Activated CD4-positive, alpha-beta T cell treated with anti-CD3 and anti-CD28 coated beads for 1 hour (primary cell): ENCODE measurements around the gene CLTC.
"Not testable (repeated sequence)": the region's sequence is repeated elsewhere in the genome, so short reads cannot be mapped to it uniquely, and the experiment has no call there.

Experiments
- DNase-seq: peaks from one replicate; pipeline ENCODE4 v3.0.0-alpha.2; 2020

Gene CLTC

GRCh38 chr17:59634632-59635541, 15.2 kb downstream of the CLTC start:
- no peak for DNase-seq

GRCh38 chr17:59637611-59638310, 18.1 kb downstream of the CLTC start:
- no peak for DNase-seq

DNA sequence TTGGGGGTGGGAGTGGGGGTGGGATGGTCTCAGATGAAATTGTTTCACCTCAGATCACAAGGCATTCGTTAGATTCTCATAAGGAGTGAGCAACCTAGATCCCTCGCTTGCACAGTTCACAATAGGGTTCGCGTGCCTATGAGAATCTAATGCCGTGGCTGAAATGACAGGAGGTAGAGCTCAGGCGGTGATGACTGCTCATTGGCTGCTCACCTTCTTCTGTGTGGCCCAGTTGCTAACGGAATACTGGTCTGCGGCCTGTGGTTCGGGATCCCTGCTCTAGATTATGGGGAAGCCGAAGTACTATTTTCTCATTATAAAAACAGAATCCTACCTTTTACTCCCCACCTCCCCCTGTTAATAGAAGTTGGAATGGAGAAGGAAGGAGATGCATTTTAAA, 18.9 kb downstream of the CLTC start:
- DNase-seq = no peak

DNA sequence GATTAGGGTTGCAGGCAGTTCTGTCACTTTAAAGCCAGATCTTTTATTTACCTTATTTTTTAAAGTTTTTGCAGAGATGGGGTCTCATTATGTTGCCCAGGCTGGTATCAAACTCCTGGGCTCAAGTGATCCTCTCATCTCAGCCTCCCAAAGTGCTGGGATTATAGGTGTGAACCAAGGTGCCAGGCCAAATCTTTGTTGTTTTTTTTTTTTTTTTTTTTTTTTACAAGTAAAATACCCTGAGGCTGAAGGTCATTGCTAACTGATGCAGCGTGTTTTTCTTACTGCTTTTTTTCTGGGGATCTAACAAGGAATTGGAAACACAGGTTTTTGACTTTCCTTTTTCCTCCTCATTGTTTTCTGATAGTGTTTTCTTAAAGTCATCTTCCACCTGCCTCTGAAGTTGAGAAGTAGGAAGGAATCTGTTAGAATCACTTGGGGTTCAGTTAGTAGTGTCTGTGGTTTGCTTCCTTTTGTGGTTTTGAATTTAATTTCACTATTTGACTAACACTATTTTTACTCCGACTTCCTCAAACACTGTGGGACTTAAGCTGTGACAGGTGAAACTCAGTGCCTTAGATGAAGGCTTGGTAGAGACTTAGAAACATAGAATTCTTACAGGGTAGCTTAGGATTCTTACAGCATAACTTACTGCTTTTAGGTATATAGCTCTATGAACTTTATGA, 22.2 kb downstream of the CLTC start:
- DNase-seq = no peak

DNA sequence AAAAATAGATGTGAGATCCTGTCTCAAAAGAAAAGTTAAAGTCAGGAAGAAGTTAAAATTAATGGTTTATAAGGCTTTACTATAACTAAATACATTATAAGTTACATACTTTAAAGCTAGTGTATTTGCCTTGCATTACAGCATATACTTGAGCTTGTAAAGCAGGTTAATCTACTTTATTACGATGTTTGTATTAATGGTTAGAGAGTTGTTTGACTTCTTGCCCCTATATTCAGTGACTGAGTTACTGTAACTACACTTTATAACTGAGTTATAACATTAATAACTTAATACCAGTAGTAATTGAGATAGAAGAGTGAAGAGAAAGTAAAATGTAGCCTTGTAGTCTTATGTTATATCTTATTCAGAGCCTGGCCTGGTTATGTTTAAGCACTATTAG, 22.9 kb downstream of the CLTC start:
- no peak for DNase-seq

DNA sequence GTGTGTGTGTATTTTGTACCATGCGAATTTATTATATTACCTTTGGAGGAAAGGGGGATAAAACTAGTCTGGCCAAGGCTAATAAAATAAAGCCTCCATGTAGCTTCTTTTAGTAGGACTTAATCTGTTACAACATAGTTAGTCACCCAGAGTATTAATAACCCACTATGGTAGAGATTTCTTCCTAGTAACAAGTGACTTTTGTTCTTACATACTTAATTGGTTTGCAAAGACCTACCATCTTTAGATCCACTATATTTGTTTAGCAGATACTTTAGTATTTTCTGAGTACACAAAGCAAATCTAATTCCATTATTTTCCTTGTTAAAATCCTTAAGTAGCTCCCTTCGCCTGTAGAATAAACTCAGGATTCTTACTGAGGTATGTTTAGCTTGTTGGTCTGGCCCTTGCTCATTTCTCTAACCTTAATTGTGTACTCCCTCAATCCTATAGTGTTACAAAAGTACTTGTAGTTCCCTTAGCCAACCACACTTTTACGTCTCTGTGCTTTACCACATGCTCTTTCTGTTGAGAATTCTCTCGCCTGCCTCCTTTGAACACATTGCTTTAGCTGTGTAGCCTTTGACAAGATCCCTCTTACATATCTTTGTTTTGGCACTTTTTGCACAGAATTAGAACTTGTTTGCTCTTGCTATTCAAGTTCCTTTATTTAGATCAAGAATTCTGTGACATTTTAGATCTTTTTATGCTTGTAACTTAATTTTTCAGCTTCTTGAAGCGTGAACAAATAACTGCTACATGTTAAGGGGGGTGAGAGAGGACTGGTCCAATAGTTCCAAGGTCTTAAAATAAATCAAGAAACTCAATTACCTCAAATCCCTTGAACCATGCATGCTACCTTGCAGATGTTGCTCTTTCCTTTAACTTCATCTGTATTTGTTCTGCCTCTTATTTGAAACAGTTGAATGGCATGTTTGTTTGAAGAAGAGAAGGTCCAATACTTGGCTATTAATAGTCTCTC, 23.8 kb downstream of the CLTC start:
- DNase-seq = no peak

DNA sequence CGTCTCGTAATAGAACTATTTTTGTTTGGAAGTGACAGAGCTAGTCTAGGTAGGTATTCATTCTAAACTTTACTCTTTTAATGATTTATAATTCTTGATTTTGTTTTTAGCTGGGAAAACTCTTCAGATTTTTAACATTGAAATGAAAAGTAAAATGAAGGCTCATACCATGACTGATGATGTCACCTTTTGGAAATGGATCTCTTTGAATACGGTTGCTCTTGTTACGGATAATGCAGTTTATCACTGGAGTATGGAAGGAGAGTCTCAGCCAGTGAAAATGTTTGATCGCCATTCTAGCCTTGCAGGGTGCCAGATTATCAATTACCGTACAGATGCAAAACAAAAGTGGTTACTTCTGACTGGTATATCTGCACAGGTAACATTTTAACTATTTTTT, 27.6 kb downstream of the CLTC start:
- DNase-seq = no peak

GRCh38 chr17:59649886-59650285, 30.2 kb downstream of the CLTC start:
- no peak for DNase-seq

DNA sequence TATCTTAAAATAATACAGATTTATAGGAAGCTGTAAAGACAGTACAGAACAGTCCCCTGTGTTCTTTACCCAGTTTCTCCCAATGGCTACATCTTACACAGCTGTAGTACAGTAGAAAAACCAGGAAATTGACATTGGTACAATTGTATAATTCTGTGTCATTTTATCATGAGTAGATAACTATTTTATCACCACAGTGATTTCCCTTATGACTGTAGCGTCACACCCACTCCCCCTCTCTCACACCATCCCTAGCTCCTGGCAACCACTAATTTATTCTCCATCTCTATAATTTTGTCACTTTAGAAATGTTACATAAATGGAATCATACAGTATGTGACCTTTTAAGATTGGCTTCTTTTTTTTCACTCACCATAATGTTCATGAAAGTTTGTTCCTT, 30.9 kb downstream of the CLTC start:
- no peak for DNase-seq

DNA sequence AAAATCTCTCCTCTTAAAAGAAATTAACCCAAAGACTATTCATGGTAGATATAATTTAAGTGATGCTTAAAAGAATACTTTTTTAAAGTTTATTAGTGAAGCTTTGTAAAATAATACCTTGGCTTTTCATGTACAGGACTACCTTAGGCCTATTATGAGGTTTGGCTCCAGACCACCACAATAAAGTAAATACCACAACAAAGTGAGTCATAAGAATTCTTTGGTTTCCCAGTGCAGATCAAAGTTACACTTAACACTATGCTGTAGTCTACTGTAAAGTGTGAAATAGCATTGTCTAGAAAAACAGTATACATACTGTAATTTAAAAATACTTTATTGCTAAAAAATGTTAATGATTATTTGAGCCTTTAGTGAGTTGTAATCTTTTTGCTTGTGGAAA, 31.7 kb downstream of the CLTC start:
- no peak for DNase-seq

DNA sequence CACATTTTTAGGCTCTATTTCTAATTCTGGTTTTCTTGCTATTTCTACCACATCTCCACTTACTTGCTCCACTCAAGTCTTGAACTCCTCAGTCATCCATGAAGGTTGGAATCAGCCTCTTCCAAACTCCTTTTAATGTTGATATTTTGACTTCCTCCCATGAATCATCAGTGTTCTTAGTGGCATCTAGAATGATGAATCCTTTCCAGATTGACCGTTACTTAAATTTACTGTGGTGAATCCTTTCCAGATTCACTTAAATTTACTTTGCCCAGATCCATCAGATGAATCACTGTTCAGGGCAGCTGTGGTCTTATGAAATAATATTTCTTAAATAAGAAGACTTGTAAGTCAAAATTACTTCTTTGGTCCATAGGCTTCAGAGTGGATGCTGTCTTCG, 32.4 kb downstream of the CLTC start:
- DNase-seq = no peak

- not testable (repeated sequence) for DNase-seq
Measured at GRCh38 chr17:59656624-59657023, 36.9 kb downstream of the CLTC start.

GRCh38 chr17:59666235-59666634, 46.5 kb downstream of the CLTC start:
- no peak for DNase-seq

- no peak for DNase-seq
Measured at GRCh38 chr17:59668816-59669215, 49.1 kb downstream of the CLTC start.

DNA sequence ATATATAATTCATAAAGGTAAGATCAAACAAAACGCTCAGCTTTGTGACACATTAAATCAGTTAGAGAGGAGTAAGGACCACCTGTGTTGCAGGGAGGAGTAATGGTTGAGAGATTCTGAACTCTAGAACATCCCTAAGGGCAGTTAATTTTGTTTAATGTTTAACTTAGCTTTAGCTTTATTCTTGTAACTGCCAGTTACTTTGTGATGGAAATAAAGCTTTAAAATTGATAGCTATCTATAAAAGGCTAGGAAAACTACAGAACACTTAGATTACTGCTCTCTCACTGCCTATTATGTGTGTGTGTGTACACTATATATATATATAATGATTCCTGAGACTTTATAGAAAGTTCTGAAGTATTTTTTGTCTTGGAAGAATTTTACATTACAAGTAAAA, 49.7 kb downstream of the CLTC start:
- no peak for DNase-seq

- DNase-seq = no peak
Measured at GRCh38 chr17:59669944-59670343, 50.2 kb downstream of the CLTC start.

GRCh38 chr17:59671386-59671785, 51.7 kb downstream of the CLTC start:
- no peak for DNase-seq

- no peak for DNase-seq
Measured at GRCh38 chr17:59675231-59675630, 55.5 kb downstream of the CLTC start.

DNA sequence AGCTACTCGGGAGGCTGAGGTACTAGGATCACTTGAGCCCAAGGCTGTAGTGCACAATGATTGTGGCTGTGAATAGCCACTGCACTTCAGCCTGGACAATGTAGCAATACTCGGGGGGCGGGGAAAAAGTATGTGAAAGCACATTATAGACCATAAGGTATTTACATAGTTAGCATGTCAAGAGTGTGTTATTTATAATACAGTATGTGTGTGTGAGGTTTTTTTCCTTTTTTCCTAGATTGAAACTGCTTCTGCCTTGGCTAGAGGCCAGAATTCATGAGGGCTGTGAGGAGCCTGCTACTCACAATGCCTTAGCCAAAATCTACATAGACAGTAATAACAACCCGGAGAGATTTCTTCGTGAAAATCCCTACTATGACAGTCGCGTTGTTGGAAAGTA, 57.0 kb downstream of the CLTC start:
- no peak for DNase-seq

GRCh38 chr17:59678918-59679317, 59.2 kb downstream of the CLTC start:
- no peak for DNase-seq

DNA sequence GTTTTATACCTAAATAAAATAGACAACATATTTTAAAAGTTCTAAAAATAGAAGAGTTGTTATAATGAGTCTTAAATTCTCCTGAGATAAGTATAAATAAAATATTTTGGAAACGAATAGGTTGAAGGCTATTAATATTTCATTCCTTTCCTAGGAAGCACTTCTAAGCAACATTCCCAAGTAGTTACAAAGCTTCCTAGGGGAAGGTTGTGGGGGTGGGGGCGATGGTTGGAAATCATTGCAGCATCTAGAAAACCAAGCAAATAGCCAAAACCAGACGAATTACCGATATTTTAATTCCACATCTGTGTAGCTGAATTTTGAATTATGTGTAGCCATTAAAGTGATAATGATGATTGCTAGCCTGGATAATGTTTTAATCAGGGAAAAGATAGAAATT, 60.6 kb downstream of the CLTC start:
- no peak for DNase-seq

- DNase-seq = no peak
Measured at GRCh38 chr17:59683283-59683682, 63.6 kb downstream of the CLTC start.

DNA sequence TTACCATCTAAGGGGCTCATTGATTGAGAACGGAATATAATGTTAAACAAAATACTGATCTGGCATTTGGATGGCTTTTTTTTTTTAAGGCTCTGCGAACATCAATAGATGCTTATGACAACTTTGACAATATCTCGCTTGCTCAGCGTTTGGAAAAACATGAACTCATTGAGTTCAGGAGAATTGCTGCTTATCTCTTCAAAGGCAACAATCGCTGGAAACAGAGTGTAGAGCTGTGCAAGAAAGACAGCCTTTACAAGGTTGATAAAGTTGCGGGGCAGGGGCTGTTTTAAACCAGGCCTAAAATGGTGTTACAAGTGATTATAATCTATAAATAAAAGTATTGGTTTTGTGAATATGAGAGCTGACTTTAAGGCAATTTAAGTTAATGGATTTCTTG, 65.3 kb downstream of the CLTC start:
- DNase-seq = no peak
